Hepatocyte (in vitro differentiated cells): ENCODE results near the gene MESD. TPM values are rescaled to one million over a fixed set of nuclear protein-coding genes. Genes with fewer than 3 reads are reported as not detected.

Source experiments
- DNase-seq: peaks from one replicate; pipeline ENCODE4 v3.0.0-alpha.2; 2016; ENCODE audit warnings: low spot score
- H2AFZ ChIP-seq: fragments of 200-600 bp; sonication (generic); 2 replicates; pipeline ENCODE4 v1.6.0; 2016; ENCODE audit warnings: antibody characterized with exemption, mild to moderate bottlenecking
- H3K27ac ChIP-seq: fragments of 200-600 bp; sonication (generic); 2 replicates; pipeline ENCODE4 v1.5.1; 2016; ENCODE audit warnings: mild to moderate bottlenecking
- H3K27me3 ChIP-seq: fragments of 200-600 bp; sonication (generic); 2 replicates; pipeline ENCODE4 v1.6.1; 2016
- H3K36me3 ChIP-seq: fragments of 200-600 bp; sonication (generic); replicated peaks from 2 replicates; pipeline ENCODE4 v1.5.1; 2016; ENCODE audit warnings: low read depth; ENCODE audit not compliant: insufficient read depth
- H3K4me1 ChIP-seq: fragments of 200-600 bp; sonication (generic); 2 replicates; pipeline ENCODE4 v1.5.1; 2016; ENCODE audit warnings: mild to moderate bottlenecking, moderate library complexity; ENCODE audit not compliant: insufficient read depth
- H3K4me2 ChIP-seq: fragments of 200-600 bp; sonication (generic); 2 replicates; pipeline ENCODE4 v1.6.0; 2016
- H3K4me3 ChIP-seq: fragments of 200-600 bp; sonication (generic); 2 replicates; pipeline ENCODE4 v1.5.1; 2016; ENCODE audit warnings: mild to moderate bottlenecking
- H3K79me2 ChIP-seq: fragments of 200-600 bp; sonication (generic); 2 replicates; pipeline ENCODE4 v1.6.0; 2017; ENCODE audit warnings: mild to moderate bottlenecking
- H3K9me2 ChIP-seq: fragments of 200-600 bp; sonication (generic); replicated peaks from 2 replicates; pipeline ENCODE4 v1.6.0; 2017; ENCODE audit warnings: mild to moderate bottlenecking; ENCODE audit not compliant: insufficient read depth
- H3K9me3 ChIP-seq: fragments of 200-600 bp; sonication (generic); 2 replicates; pipeline ENCODE4 v1.5.1; 2016; ENCODE audit warnings: low read depth, mild to moderate bottlenecking
- H4K20me1 ChIP-seq: fragments of 200-600 bp; sonication (generic); 2 replicates; pipeline ENCODE4 v1.6.0; 2016; ENCODE audit warnings: mild to moderate bottlenecking; ENCODE audit not compliant: insufficient read depth, poor library complexity, severe bottlenecking
- CTCF ChIP-seq: fragments of 200-600 bp; sonication (generic); IDR thresholded peaks from 2 replicates; pipeline ENCODE4 v1.5.1; 2016; ENCODE audit warnings: antibody characterized with exemption, mild to moderate bottlenecking; ENCODE audit not compliant: poor library complexity
- EZH2 ChIP-seq: fragments of 200-600 bp; sonication (generic); IDR thresholded peaks from 2 replicates; pipeline ENCODE4 v1.6.1; 2016; ENCODE audit warnings: antibody characterized with exemption, mild to moderate bottlenecking, borderline replicate concordance
- EZH2phosphoT487 ChIP-seq: fragments of 200-600 bp; sonication (generic); IDR thresholded peaks from one replicate; pipeline ENCODE4 v1.6.1; 2018; ENCODE audit warnings: antibody characterized with exemption, mild to moderate bottlenecking, low read depth, moderate library complexity; ENCODE audit not compliant: unreplicated experiment, severe bottlenecking
- WGBS: methylation state at CpG from one replicate; pipeline ENCODE4 v1.1.6; 2016; ENCODE audit warnings: low lambda C conversion rate; ENCODE audit errors: missing lambda C conversion rate; 5-methylcytosine and 5-hydroxymethylcytosine counted together
- polyA plus RNA-seq: library from polyadenylated mRNA; unstranded; fragments of >200 nt; fragmentation: Nextera tagmentation; extraction: Ambion mirVana; gene quantifications from 2 replicates; pipeline ENCODE4 v1.2.1, GENCODE V29; 2016
- total RNA-seq: library from RNA; depleted of rRNA; stranded (reverse); fragments of >200 nt; gene quantifications from 2 replicates; pipeline ENCODE4 v1.2.3, GENCODE V29; 2014

Gene MESD
- total and polyA plus RNA-seq, 2 experiments from 2014 or later = 27.1 to 52.2 TPM

- no peak for DNase-seq
- no peak for TF ChIP-seq EZH2
- TF ChIP-seq CTCF = no peak
- no peak for TF ChIP-seq EZH2phosphoT487
- 76% methylated on average over 7 of the region's 7 CpGs for WGBS
- Histone ChIP-seq H3K4me1 (no peaks in the 10 kb centered on the region), H3K4me2 (no peak overlapping the region), H2AFZ (no peak overlapping the region), H3K9me2 (no peaks in the 10 kb centered on the region), H4K20me1 (no peaks in the 10 kb centered on the region), H3K27ac (no peak overlapping the region), H3K27me3 (no peaks in the 10 kb centered on the region), H3K4me3 (no peak overlapping the region), H3K36me3 (no peaks in the 10 kb centered on the region), H3K9me3 (no peaks in the 10 kb centered on the region), H3K79me2 (no peaks in the 10 kb centered on the region)
Measured at GRCh38 chr15:80942266-80942665, 47.4 kb downstream of the MESD start.

- Histone ChIP-seq H2AFZ (no peak overlapping the region), H3K9me3 (no peaks in the 10 kb centered on the region), H3K4me3 (no peak overlapping the region), H3K4me2 (no peak overlapping the region), H3K4me1 (no peaks in the 10 kb centered on the region), H4K20me1 (no peaks in the 10 kb centered on the region), H3K79me2 (no peaks in the 10 kb centered on the region), H3K9me2 (no peaks in the 10 kb centered on the region), H3K27ac (no peak overlapping the region), H3K36me3 (no peaks in the 10 kb centered on the region), H3K27me3 (no peaks in the 10 kb centered on the region)
- no peak for DNase-seq
- no peak for TF ChIP-seq CTCF
- TF ChIP-seq EZH2phosphoT487 = no peak
- WGBS = 92% methylated on average over 6 of the region's 6 CpGs
Measured at GRCh38 chr15:80940851-80941250, 48.8 kb downstream of the MESD start.

- no peak overlapping the region for H3K4me2 ChIP-seq
- no peaks in the 10 kb centered on the region for H3K79me2 ChIP-seq
- H3K9me3 ChIP-seq = no peaks in the 10 kb centered on the region
- H3K4me3 ChIP-seq = no peak overlapping the region
- H3K36me3 ChIP-seq = no peaks in the 10 kb centered on the region
- no peak overlapping the region for H3K27ac ChIP-seq
- DNase-seq = no peak
- no peaks in the 10 kb centered on the region for H3K27me3 ChIP-seq
- TF ChIP-seq EZH2phosphoT487 = no peak
- no peak for TF ChIP-seq CTCF
- no peak for TF ChIP-seq EZH2
- H2AFZ ChIP-seq = no peak overlapping the region
- H4K20me1 ChIP-seq = no peaks in the 10 kb centered on the region
- H3K9me2 ChIP-seq = no peaks in the 10 kb centered on the region
- no peaks in the 10 kb centered on the region for H3K4me1 ChIP-seq
- 92% methylated on average over 4 of the region's 4 CpGs for WGBS
Measured at GRCh38 chr15:80940331-80940730, 49.3 kb downstream of the MESD start.

GRCh38 chr15:80939216-80939615 is 50.4 kb downstream of the MESD start:
- TF ChIP-seq EZH2 (no peak), EZH2phosphoT487 (no peak), CTCF (no peak)
- 89% methylated on average over 3 of the region's 3 CpGs for WGBS
- Histone ChIP-seq H3K9me3 (no peaks in the 10 kb centered on the region), H3K4me2 (no peak overlapping the region), H3K36me3 (no peaks in the 10 kb centered on the region), H3K27me3 (no peaks in the 10 kb centered on the region), H3K79me2 (no peaks in the 10 kb centered on the region), H4K20me1 (no peaks in the 10 kb centered on the region), H3K9me2 (no peaks in the 10 kb centered on the region), H3K4me1 (no peaks in the 10 kb centered on the region), H3K4me3 (no peak overlapping the region), H2AFZ (no peak overlapping the region), H3K27ac (no peak overlapping the region)
- DNase-seq = no peak
